Neutrophil (primary cell): ENCODE measurements around the gene OR5A2.

Experiments used
- H3K27ac ChIP-seq: fragments of 200-600 bp; sonication (generic); 2 replicates; pipeline ENCODE4 v1.5.1; 2016; ENCODE audit warnings: mild to moderate bottlenecking, moderate library complexity
- H3K27me3 ChIP-seq: fragments of 200-600 bp; sonication (generic); 2 replicates; pipeline ENCODE4 v1.6.0; 2016; ENCODE audit warnings: mild to moderate bottlenecking
- H3K36me3 ChIP-seq: fragments of 200-600 bp; sonication (generic); 2 replicates; pipeline ENCODE4 v1.5.1; 2017
- H3K4me1 ChIP-seq, 2 experiments: fragments of 200-600 bp in 1 of 2; sonication (generic) in 1 of 2; 1 replicate in 1 of 2; 2 replicates in 1 of 2; pipeline versions ENCODE4 v1.5.1 to v1.6.1; 2013 to 2016; ENCODE audit warnings: low read depth in 1 of 2, low read length in 1 of 2, mild to moderate bottlenecking in 1 of 2, moderate library complexity in 1 of 2; ENCODE audit not compliant: control insufficient read depth in 1 of 2, insufficient read depth in 1 of 2
- H3K4me3 ChIP-seq, 2 experiments: fragments of 200-600 bp in 1 of 2; sonication (generic) in 1 of 2; 1 replicate in 1 of 2; 2 replicates in 1 of 2; pipeline ENCODE4 v1.5.1; 2013 to 2016; ENCODE audit warnings: low read depth in 1 of 2, low read length in 1 of 2, mild to moderate bottlenecking in 1 of 2, moderate library complexity in 1 of 2
- H3K9me3 ChIP-seq: fragments of 200-600 bp; sonication (generic); 2 replicates; pipeline ENCODE4 v1.5.1; 2016
- CTCF ChIP-seq: fragments of 200-600 bp; sonication (generic); IDR thresholded peaks from 2 replicates; pipeline ENCODE4 v1.5.1; 2016; ENCODE audit warnings: antibody characterized with exemption

Gene OR5A2

GRCh38 chr11:59427068-59427382 lies 812 bp upstream of the OR5A2 start:
- Histone ChIP-seq H3K27me3 (peaks cover 12% of the 10 kb centered on the region), H3K36me3 (no peaks in the 10 kb centered on the region), H3K4me1 (no peaks in the 10 kb centered on the region), H3K9me3 (no peaks in the 10 kb centered on the region), H3K4me3 (no peak overlapping the region), H3K27ac (no peak overlapping the region)
- no peak for TF ChIP-seq CTCF

GRCh38 chr11:59425131-59425530 lies 1.1 kb downstream of the OR5A2 start:
- TF ChIP-seq CTCF = no peak
- no peak overlapping the region for H3K4me3 ChIP-seq
- no peak overlapping the region for H3K27ac ChIP-seq
- H3K27me3 ChIP-seq = peaks cover 5% of the 10 kb centered on the region
- no peaks in the 10 kb centered on the region for H3K36me3 ChIP-seq
- H3K4me1 ChIP-seq = no peaks in the 10 kb centered on the region
- no peaks in the 10 kb centered on the region for H3K9me3 ChIP-seq

- H3K27ac ChIP-seq = no peak overlapping the region
- H3K36me3 ChIP-seq = no peaks in the 10 kb centered on the region
- peaks cover 5% of the 10 kb centered on the region for H3K27me3 ChIP-seq
- no peaks in the 10 kb centered on the region for H3K4me1 ChIP-seq
- no peak for TF ChIP-seq CTCF
- H3K9me3 ChIP-seq = no peaks in the 10 kb centered on the region
- no peak overlapping the region for H3K4me3 ChIP-seq
Observed at GRCh38 chr11:59423835-59424234, 2.4 kb downstream of the OR5A2 start.

- H3K36me3 ChIP-seq = no peaks in the 10 kb centered on the region
Observed at GRCh38 chr11:59418156-59418555, 8.1 kb downstream of the OR5A2 start.

GRCh38 chr11:59417023-59417422 lies 9.2 kb downstream of the OR5A2 start:
- H3K4me3 ChIP-seq = no peak overlapping the region

More at GRCh38 chr11:59418156-59418555, 8.1 kb downstream of the OR5A2 start:
- Histone ChIP-seq H3K9me3 (no peaks in the 10 kb centered on the region), H3K27me3 (peaks cover 7% of the 10 kb centered on the region), H3K27ac (no peak overlapping the region), H3K4me3 (no peak overlapping the region), H3K4me1 (no peaks in the 10 kb centered on the region)
- no peak for TF ChIP-seq CTCF

More at GRCh38 chr11:59417023-59417422, 9.2 kb downstream of the OR5A2 start:
- TF ChIP-seq CTCF = no peak
- no peaks in the 10 kb centered on the region for H3K4me1 ChIP-seq
- H3K27ac ChIP-seq = no peak overlapping the region
- H3K27me3 ChIP-seq = peaks cover 7% of the 10 kb centered on the region
- no peaks in the 10 kb centered on the region for H3K9me3 ChIP-seq
- H3K36me3 ChIP-seq = no peaks in the 10 kb centered on the region
